ENCODE results near the gene PTBP3.

PTBP3 gene

DNA sequence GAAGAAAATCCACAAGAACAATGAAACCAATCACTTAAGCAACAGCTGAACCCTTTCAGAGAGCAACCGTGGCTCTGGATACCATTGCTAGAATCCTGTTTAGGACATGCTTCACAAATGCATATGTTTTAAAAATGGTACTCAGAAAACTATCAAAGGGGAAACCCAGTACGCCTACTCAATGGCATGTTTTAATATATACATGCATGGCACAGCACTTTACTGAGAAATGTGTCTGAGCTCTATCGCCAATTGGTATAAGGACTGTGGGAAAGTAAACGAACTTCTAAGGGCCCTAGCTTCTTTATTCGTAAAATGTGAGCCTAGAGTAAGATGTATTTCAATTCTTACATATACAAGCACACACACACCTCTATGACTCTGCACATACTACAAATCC is 72.3 kb downstream of the PTBP3 start:
- DNase-seq = no peak

DNA sequence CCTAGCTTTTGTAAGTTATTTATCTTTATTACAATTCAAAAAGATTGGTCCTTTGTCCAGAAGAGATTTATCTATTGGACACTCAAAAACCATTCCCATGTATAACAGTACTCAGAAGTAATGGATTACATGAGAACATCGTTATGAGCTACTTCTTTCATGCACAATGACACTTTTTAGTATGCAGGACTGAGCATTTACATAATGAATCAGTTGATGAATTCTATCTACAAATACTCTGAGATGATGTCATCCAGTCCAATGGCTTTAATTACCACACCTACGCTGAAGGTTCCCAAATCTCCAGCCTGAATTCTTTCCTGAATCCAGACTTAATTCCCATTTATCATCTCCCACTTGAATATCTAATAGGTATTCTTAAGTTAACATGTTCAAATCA is 75.3 kb downstream of the PTBP3 start:
- no peak for DNase-seq

DNA sequence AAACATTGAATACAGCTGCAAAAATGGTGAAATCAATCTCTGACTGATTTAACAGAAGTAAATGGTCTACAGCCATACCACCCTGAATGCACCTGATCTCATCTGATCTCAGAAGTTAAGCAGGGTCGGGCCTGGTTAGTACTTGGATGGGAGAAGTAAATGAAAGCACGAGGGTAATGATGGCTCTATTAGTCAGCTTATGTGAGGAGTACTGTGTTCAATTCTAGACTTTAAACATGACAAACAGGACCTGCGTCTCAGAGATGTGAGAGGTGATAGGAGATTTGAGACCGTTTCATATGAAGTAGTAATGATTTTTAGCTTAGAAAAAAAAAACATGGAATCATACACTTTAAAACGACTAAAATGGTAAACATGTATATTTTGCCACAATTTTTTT is 81.2 kb downstream of the PTBP3 start:
- DNase-seq = no peak

DNA sequence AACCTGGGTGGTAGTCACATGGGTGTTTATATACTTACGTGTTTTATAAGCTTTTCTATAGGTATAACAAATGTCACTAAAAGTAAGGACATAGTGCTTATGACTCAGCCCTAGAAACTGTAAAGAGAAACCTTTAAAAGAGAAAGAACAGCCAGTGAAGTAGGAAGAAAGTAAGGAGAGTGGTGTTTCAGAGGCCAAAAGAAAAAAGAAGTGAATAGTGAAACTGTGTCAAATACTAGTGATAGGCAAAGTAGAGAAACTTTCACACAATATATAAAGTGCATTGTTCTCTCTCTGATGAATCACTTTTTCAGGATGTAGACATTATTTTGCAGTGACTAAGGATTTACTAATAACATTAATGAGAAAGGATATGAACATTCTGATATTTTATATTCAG is 84.1 kb downstream of the PTBP3 start:
- no peak for DNase-seq

DNA sequence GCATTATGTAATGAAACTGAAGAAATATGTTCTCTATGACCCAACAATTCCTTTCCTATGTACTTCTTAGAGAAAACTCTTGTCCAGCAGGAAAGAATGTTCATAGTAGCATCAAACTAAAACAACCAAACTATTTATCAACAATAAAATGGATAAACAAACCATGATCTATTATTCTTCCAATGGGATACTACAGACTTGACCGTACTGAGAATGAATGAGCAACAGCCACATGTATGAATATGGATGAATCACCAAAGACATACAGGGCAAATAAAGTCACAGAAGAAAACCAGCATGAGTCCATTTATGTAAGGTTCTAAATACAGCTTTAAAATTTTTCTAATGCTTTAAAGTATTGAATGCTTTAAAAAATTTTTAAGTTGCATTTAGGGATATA is 84.7 kb downstream of the PTBP3 start:
- DNase-seq = no peak

DNA sequence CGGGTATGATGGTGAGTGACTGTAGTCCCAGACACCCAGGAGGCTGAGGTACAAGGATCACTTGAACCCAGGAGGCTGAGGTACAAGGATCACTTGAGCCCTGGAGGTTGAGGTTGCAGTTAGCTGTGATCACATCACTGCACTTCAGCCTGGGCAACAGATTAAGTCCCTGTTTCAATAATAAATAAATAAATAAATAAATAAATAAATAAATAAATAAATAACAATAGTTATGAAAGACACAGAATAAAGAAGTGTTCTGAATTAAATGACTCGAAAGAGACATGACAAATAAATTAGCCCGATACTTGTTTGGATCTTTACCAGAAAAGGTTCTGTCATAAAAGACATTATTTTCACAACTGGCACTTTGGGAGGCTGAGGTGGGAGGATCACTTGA is 86.3 kb downstream of the PTBP3 start:
- DNase-seq = no peak

DNA sequence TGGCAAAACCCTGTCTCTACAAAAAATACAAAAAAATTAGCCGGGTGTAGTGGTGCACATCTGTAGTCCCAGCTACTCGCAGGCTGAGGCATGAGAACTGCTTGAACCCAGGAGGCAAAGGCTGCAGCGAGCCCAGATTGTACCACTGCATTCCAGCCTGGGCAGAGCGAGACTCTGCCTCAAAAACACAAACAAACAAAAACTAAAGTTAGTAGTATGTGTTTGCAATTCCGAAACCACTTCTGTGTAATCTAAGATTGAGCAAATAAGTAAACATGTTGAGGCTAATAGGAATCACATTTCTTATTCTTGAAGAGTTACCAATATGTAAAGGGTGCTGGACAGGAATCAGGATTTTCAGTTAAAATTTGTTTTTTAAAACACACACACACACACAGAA is 88.3 kb downstream of the PTBP3 start:
- DNase-seq = no peak

DNA sequence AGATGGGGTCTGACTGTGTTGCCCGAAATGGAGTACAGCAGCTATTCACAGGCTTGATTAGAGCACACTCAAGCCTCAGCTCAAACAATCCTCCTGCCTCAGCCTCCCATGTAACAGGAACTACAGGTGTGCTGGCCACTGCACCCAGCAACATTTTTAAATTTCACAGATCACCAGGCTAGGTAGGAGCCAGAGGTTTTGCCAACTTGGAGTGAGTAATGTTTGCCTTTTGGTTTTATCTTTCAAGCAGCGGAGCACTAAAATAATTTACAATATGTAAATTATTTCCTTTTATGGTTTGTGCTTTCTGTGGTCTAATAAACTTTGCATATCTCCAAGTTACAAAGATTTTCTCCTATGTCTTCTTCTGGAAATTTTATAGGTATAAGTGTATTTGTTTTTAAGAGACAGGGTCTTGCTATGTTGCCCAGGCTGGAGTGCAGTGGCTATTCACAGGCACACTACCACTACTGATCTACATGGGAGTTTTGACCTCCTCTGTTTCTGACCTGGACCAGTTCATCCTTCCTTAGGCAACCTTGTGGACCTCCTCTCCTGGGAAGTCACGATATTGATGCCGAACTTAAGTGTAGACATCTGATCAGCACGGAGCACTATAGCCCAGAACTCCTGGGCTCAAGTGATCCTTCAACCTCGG is 91.1 kb downstream of the PTBP3 start:
- DNase-seq = no peak

DNA sequence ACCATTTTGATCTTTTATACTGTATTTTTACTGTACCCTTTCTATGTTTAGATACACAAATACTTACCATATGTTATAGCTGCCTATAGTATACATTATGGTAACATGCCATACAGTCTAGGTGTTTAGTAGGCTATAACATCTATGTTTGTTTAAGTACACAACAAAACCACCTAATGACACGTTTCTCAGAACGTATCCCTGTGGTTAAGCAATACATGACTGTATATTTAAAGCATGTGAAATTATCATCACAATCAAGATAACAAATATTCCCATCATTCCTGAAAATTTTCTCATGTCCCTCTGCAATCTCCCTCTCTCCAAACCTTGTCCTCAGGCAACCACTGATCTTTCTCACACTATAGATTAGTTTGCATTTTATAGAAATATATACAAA is 91.9 kb downstream of the PTBP3 start:
- no peak for DNase-seq

DNA sequence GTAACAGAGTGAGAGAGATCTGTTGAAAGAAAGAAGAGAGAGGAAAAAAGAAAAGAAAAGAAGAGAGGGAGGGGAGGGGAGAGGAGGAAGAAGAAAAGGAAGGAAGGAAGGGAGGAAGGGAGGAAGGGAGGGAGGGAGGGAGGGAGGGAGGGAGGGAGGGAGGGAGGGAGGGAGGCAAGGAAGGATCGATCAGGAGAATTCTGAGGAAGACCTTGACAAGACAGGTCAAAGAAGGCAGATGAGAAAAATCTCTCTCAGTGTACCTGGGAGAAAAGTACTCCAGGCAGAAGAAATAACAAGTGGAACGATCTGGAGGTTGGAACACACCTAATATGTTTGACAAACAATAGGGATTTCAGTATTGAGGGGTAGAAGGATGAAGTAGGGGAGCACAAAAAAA is 93.7 kb downstream of the PTBP3 start:
- no peak for DNase-seq

DNA sequence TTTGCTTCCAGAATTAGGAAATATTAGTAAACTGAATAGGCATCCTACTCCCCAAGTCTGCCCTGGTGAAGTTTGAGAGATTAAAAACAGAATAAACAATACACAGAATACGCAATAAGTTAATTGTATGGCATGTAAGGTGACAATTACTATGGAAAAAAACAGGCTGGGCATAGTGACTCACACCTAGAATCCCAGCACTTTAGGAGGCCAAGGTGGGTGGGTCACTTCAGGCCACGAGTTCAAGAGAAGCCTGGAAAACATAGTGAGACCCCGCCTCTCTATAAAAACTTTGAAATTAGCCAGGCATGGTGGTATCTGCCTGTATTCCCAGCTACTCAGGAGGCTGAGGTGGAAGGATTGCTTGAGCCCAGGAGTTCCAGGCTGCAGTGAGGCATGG is 94.1 kb downstream of the PTBP3 start:
- no peak for DNase-seq

DNA sequence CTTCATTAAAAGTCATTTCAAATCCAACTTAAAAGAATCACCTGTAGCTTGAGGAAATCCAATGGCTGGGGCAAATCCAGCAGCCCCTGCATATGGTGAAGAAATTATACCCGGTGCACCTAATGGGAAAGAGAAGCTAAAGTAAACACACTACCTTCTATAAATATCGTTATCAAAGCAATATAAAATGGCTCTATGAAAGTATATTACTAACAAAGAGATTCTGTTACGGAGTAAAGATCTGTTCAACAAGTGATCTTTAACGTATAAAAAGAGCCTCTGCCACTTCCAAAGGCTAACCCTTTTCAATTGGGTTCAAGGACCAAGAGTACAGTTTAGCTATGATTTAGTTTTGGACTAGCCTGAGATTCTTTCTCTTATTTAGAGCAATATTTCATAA is 98.6 kb downstream of the PTBP3 start:
- DNase-seq = no peak

DNA sequence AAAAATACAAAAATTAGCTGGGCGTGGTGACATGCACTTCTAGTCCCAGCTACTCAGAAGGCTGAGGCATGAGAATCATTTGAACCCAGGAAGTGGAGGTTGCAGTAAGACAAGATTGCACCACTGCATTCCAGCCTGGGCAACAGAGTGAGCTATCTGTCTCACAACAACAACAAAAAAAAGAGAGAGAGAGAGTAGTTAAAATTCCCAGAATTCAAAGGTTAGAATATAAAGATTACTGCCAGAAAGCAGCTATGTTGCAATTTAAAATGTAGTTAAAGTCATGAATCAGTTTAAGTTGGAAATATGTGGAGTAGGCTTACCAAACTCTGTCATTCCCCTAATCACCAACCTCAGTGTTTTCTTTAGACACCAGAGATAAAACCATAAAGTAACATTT is 99.7 kb downstream of the PTBP3 start:
- no peak for DNase-seq

DNA sequence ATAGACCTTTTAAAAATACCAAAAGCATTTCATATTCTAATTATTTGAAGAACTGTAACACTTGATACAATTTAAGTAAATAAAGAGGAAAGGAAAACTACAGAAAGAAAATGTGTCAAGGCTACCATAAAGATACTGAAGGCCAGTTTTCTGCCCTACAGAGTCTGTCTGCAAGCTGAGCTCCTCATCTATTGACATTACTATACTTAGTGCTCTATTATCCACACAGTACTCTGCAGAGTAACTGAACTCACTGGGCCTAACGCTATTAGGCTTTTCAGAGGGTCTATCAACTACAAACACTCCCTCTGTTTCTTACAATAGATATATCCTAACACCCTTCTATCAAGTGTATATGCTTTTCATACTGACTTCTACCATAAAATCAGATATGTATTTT is 101.2 kb downstream of the PTBP3 start:
- DNase-seq = no peak

DNA sequence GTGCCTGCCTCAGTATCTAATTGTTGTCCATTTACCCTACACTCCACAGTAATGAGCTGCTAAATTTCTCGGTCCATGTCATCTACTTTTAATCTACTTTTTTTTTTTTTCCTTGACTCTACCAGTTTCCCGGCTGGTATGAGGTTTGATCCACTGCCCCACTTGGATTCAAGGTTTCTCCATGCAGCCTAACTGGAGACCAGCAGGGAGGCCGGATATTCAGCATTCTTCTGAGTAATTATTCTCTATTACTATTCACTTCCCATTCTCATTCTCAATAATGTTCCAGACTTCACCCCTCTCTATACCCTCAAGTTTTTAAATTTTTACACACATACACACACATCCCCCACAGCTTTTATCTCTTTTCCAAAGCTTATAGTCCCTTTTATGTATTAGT is 107.3 kb downstream of the PTBP3 start:
- no peak for DNase-seq

DNA sequence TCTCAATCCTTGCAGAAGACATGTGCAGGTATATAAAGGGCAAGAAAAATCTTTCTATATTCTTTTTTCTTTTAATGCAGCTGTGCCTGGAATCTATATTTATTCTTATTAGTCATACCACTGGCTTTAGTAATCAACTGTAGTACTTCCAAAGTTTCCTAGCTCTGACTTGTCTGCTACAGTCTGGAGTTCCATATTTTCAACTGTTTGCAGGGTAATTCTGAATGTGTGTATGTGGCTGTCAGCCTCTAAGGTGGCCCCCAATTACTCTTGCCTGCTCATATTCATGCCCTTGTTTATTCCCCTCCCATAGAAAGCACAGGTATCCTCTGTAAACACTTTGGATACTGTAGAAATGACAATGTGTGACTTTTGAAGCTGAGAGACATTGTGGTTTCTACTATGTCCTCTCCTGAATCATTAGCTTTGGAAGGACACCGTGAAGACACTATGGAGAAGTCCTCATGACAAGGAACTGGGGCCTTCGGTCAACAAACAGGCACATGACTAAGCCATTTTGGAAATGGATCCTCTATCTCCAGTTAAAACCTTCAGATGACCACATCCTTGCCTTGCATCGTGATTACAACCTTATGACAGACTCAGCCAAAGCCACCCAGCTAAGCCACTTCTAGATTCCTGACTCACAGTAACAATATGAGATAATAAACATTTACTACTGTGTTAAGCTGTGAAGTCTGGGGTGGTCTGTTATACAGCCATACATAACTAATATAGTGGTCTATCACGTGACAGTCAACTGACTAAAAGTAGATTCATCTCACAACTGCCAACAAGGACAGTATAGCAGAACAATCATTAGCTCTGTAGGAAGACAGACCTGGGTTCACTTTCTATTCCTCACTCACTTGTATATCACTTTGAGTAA is 108.8 kb downstream of the PTBP3 start:
- no peak for DNase-seq

DNA sequence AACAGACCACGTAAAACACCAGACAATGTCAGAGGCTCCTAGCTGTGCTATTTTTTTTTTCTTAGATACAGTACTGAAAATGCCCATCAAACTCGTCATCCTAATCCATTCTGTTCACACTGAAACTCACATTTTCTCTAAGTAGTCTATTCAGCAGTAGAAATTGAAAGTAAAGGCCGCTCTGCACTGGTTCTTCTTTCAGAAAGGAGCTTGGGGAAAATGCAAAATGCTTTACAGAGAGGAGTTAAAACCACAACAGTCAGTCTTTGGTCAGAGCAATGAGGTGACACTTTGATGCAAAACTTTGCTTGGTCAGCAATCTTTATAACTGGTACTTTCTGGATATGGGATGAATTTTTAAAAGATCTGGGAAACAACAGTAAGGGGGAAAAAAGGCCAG is 114.5 kb downstream of the PTBP3 start:
- DNase-seq = no peak

DNA sequence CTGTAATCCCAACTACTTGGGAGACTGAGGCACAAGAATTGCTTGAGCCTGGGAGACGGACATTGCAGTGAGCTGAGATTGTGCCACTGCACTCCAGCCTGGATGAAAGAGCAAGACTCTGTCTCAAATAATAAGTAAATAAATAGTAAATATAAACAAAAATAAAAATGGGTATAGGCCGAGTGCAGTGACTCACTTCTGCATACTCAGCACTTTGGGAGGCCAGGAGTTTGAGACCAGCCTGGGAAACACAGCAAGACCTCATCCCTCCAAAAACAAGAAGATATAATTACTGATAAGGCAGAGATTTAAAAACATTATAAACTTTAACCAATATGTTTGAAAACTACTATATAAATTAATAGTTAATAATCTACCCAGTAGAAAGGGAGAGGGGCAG is 120.5 kb downstream of the PTBP3 start:
- DNase-seq = no peak

DNA sequence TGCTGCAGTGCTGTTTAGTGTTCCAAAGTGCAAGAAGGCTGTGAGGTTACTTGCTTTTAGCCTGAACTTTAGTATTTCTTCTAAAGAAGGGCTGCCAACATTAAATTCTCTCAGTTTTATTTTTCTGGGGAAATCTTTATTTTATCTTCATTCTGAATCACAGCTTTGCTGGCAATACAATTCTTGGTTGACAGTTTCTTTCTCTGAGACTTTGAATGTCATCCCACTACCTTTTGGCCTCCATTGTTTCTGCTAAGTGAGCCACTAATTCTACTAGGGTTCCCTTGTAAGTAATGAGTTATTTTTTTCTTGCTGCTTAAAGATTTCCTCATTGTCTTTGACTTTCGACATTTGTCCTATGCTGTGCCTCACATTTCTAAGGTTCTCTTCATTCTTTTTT is 126.0 kb downstream of the PTBP3 start:
- DNase-seq = no peak

DNA sequence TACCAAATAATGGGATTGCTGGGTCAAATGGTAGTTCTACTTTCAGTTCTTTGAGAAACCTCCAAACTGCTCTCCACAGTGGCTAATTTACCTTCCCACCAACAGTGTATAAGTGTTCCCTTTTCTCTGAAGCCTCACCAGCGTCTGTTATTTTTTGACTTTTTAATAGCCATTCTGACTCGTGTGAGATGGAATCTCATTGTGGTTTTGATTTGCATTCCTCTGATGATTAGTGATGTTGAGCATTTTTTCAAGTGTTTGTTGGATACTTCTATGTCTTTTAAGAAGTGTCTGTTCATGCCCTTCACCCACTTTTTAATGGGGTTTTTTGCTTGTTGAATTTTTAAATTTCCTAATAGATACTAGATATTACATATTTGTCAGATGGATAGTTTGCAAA is 129.9 kb downstream of the PTBP3 start:
- no peak for DNase-seq

DNA sequence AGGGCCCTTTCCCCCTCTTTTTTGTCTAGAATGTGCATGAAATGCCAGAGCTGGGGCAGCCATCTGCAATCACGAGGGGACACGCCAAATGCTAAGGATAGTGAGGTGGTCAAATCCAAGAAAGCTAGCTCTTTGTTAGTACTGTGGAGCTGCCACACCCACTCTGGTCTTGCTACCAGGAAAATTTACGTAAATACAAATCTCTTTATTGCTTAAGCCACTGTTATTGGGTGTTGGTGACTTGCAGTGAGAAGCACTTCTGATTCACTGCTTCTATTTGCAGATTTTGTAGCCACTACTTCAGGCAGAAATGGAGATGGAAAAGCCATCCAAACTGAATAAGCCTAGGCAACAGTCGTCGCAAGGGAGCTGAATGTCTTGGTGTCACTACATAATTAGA is 132.7 kb downstream of the PTBP3 start:
- DNase-seq = no peak

DNA sequence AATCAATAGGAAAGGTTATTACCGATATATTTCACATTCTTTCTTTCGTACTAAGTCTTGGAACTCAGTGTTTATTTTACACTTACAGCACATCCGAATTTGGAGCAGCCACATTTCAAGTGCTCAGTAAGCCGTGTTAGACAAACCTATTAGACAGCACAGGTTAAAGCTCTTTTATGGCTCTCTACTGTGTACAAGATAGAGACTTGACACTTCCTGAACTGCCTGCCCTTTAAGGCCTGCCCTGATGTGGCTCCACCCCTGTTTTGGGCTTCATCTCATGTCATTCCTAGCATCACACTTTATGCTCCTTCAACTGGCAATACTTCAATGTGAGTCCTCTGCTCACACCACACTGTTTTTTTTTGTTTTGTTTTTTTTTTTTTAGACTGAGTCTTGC is 134.8 kb downstream of the PTBP3 start:
- DNase-seq = no peak

DNA sequence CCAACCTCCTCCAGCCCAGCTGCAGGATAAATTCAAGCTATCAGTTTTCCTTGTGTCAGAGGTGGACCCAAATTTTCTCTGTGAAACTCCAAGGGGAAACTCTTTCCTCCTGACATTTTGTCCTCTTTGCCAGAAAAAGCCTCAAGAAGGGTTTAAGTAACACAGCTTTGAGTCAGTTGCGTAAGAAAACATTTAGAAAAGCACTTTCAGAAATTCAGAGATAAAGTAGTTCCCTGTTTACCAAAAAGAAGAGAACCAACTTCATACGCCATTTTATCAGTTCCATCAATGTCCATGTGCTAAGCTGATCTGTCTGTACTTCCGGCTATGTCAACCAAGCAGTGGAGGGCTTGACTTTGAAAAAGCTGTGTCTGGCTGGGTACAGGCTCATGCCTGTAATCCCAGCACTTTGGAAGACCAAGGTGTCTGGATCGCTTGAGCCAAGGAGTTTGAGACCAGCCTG is 138.4 kb downstream of the PTBP3 start:
- DNase-seq = no peak

DNA sequence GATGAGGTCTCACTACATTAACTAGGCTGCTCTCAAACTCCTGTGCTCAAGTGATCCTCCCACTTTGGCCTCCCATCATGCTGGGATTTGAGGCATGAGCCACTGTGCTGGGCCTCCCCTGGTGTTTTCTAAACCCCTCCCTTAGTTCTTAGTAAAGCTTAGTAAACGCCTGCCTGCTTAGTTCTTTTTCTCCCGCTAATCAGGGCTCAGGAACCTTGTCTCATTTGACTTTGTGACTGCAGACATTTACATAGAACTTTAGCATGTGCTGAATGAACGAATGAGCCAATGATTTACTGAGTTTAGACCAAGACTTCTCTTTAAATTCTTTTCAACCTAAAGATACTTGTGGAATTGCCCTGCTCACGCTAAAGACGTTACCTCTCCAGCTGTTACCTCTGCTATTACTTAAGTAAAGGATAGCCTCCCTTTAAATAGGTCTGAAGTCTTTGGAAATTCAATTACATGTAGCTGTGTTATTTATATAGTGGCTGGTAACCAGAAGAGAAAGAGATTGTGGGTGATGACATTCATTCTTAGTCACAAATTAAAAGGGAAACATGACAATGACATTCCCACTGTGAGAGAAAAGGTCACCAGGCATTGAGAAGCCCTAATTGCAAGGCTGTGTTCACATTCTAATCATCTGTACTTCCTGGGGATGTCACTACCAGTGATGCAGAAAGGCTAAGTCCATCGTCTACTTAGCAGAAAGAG is 139.7 kb downstream of the PTBP3 start:
- DNase-seq = no peak
